ENCODE data around the gene TMEM145.
"Not testable (repeated sequence)": the region's sequence is repeated elsewhere in the genome, so short reads cannot be mapped to it uniquely, and the experiment has no call there.

TMEM145 gene

GRCh38 chr19:42333018-42333417, 19.9 kb downstream of the TMEM145 start:
- in situ Hi-C loops (cut with MboI; ENCODE audit: low sequenced_read_pairs) = no loop called here

GRCh38 chr19:42333975-42334696, 21.0 kb downstream of the TMEM145 start:
- in situ Hi-C loops (cut with MboI; ENCODE audit: low sequenced_read_pairs) = no loop called here

- in situ Hi-C loops (cut with MboI; ENCODE audit: low sequenced_read_pairs) = no loop called here
Measured at GRCh38 chr19:42334697-42335373, 21.7 kb downstream of the TMEM145 start.

GRCh38 chr19:42335374-42335936, 22.3 kb downstream of the TMEM145 start:
- in situ Hi-C loops (cut with MboI; ENCODE audit: low sequenced_read_pairs) = no loop called here

- in situ Hi-C loops (cut with MboI; ENCODE audit: low sequenced_read_pairs) = no loop called here
Measured at GRCh38 chr19:42335971-42336370, 22.9 kb downstream of the TMEM145 start.

- in situ Hi-C loops (cut with MboI; ENCODE audit: low sequenced_read_pairs) = not testable (repeated sequence)
Measured at GRCh38 chr19:42339126-42339860, 26.2 kb downstream of the TMEM145 start.

- in situ Hi-C loops (cut with MboI; ENCODE audit: low sequenced_read_pairs) = not testable (repeated sequence)
Measured at GRCh38 chr19:42339922-42340321, 26.8 kb downstream of the TMEM145 start.

GRCh38 chr19:42343344-42344110, 30.4 kb downstream of the TMEM145 start:
- in situ Hi-C loops (cut with MboI; ENCODE audit: low sequenced_read_pairs) = no loop called here

- in situ Hi-C loops (cut with MboI; ENCODE audit: low sequenced_read_pairs) = no loop called here
Measured at GRCh38 chr19:42344336-42344893, 31.3 kb downstream of the TMEM145 start.

- in situ Hi-C loops (cut with MboI; ENCODE audit: low sequenced_read_pairs) = no loop called here
Measured at GRCh38 chr19:42345191-42345812, 32.2 kb downstream of the TMEM145 start.

- in situ Hi-C loops (cut with MboI; ENCODE audit: low sequenced_read_pairs) = no loop called here
Measured at GRCh38 chr19:42348211-42348610, 35.1 kb downstream of the TMEM145 start.

- in situ Hi-C loops (cut with MboI; ENCODE audit: low sequenced_read_pairs) = no loop called here
Measured at GRCh38 chr19:42349378-42350107, 36.4 kb downstream of the TMEM145 start.

GRCh38 chr19:42350417-42350816, 37.3 kb downstream of the TMEM145 start:
- in situ Hi-C loops (cut with MboI; ENCODE audit: low sequenced_read_pairs) = no loop called here

GRCh38 chr19:42351079-42351735, 38.1 kb downstream of the TMEM145 start:
- in situ Hi-C loops (cut with MboI; ENCODE audit: low sequenced_read_pairs) = no loop called here

- in situ Hi-C loops (cut with MboI; ENCODE audit: low sequenced_read_pairs) = no loop called here
Measured at GRCh38 chr19:42352301-42353259, 39.5 kb downstream of the TMEM145 start.

GRCh38 chr19:42353341-42354015, 40.4 kb downstream of the TMEM145 start:
- in situ Hi-C loops (cut with MboI; ENCODE audit: low sequenced_read_pairs) = no loop called here

- in situ Hi-C loops (cut with MboI; ENCODE audit: low sequenced_read_pairs) = no loop called here
Measured at GRCh38 chr19:42355896-42356295, 42.8 kb downstream of the TMEM145 start.
